IPS DF 6.9 (cell line): ENCODE measurements around the gene HELZ.

Source experiments
- DNase-seq: peaks from one replicate; pipeline ENCODE4 v3.0.0-alpha.2; 2013; ENCODE audit warnings: low read depth, low spot score
- H3K27ac ChIP-seq: one replicate; pipeline ENCODE4 v1.5.1; 2013; ENCODE audit warnings: low read length, control low read depth
- H3K27me3 ChIP-seq: 2 replicates; pipeline ENCODE4 v1.6.1; 2013; ENCODE audit warnings: mild to moderate bottlenecking, low read length; ENCODE audit not compliant: control insufficient read depth, insufficient read depth
- H3K36me3 ChIP-seq: 2 replicates; pipeline ENCODE4 v1.6.1; 2013; ENCODE audit warnings: low read length; ENCODE audit not compliant: control insufficient read depth, insufficient read depth
- H3K4me1 ChIP-seq: 2 replicates; pipeline ENCODE4 v1.6.1; 2013; ENCODE audit warnings: low read length; ENCODE audit not compliant: control insufficient read depth, insufficient read depth
- H3K4me3 ChIP-seq: 2 replicates; pipeline ENCODE4 v1.5.1; 2013; ENCODE audit warnings: mild to moderate bottlenecking, low read length
- H3K9me3 ChIP-seq: 2 replicates; pipeline ENCODE4 v1.6.1; 2013; ENCODE audit warnings: low read length, inconsistent platforms; ENCODE audit not compliant: control insufficient read depth, insufficient read depth
- WGBS: extraction: QIAGEN DNeasy Blood & Tissue Kit; methylation state at CpG from one replicate; pipeline ENCODE4 v1.1.7; 2013; ENCODE audit warnings: mixed read lengths, missing lambda C conversion rate; ENCODE audit not compliant: insufficient read length, insufficient coverage; 5-methylcytosine and 5-hydroxymethylcytosine counted together

HELZ gene

GRCh38 chr17:67187927-67188326 is 57.1 kb downstream of the HELZ start:
- WGBS: no CpG with 5 or more reads among the region's 1 CpG
- DNase-seq: no peak

GRCh38 chr17:67186782-67187181 is 58.2 kb downstream of the HELZ start:
- no peaks in the 10 kb centered on the region for H3K4me1 ChIP-seq
- DNase-seq: no peak
- no peak overlapping the region for H3K27ac ChIP-seq
- no peak overlapping the region for H3K4me3 ChIP-seq
- no CpG with 5 or more reads among the region's 4 CpGs for WGBS
- H3K9me3 ChIP-seq: no peaks in the 10 kb centered on the region
- H3K27me3 ChIP-seq: no peaks in the 10 kb centered on the region
- no peaks in the 10 kb centered on the region for H3K36me3 ChIP-seq

More at GRCh38 chr17:67187927-67188326, 57.1 kb downstream of the HELZ start:
- Histone ChIP-seq H3K4me1 (no peaks in the 10 kb centered on the region), H3K4me3 (no peak overlapping the region), H3K36me3 (no peaks in the 10 kb centered on the region), H3K27me3 (no peaks in the 10 kb centered on the region), H3K27ac (no peak overlapping the region), H3K9me3 (no peaks in the 10 kb centered on the region)

- Histone ChIP-seq H3K4me3 (no peak overlapping the region), H3K27me3 (no peaks in the 10 kb centered on the region), H3K4me1 (no peaks in the 10 kb centered on the region), H3K36me3 (no peaks in the 10 kb centered on the region), H3K9me3 (no peaks in the 10 kb centered on the region), H3K27ac (no peak overlapping the region)
- DNase-seq: no peak
- no CpG with 5 or more reads among the region's 1 CpG for WGBS
Observed at GRCh38 chr17:67183531-67183930, 61.5 kb downstream of the HELZ start.

GRCh38 chr17:67181825-67182224 is 63.2 kb downstream of the HELZ start:
- no peak for DNase-seq
- Histone ChIP-seq H3K4me1 (no peaks in the 10 kb centered on the region), H3K36me3 (no peaks in the 10 kb centered on the region), H3K27me3 (no peaks in the 10 kb centered on the region), H3K9me3 (no peaks in the 10 kb centered on the region), H3K4me3 (no peak overlapping the region), H3K27ac (no peak overlapping the region)
- WGBS: no CpG with 5 or more reads among the region's 3 CpGs

GRCh38 chr17:67180275-67180674 is 64.7 kb downstream of the HELZ start:
- Histone ChIP-seq H3K27ac (no peak overlapping the region), H3K27me3 (no peaks in the 10 kb centered on the region), H3K36me3 (no peaks in the 10 kb centered on the region), H3K4me1 (no peaks in the 10 kb centered on the region), H3K9me3 (no peaks in the 10 kb centered on the region), H3K4me3 (no peak overlapping the region)
- no peak for DNase-seq
- WGBS: no CpG with 5 or more reads among the region's 5 CpGs

GRCh38 chr17:67178555-67178954 is 66.4 kb downstream of the HELZ start:
- peaks cover 2% of the 10 kb centered on the region; the same call in 1 of the 2 replicates for H3K36me3 ChIP-seq
- no peaks in the 10 kb centered on the region for H3K4me1 ChIP-seq
- no peak overlapping the region for H3K4me3 ChIP-seq
- no CpG with 5 or more reads among the region's 4 CpGs for WGBS
- H3K9me3 ChIP-seq: no peaks in the 10 kb centered on the region
- H3K27ac ChIP-seq: no peak overlapping the region
- DNase-seq: no peak
- H3K27me3 ChIP-seq: no peaks in the 10 kb centered on the region

- Histone ChIP-seq H3K36me3 (peaks cover 2% of the 10 kb centered on the region; the same call in 1 of the 2 replicates), H3K27ac (no peak overlapping the region), H3K4me1 (no peaks in the 10 kb centered on the region), H3K27me3 (no peaks in the 10 kb centered on the region), H3K9me3 (no peaks in the 10 kb centered on the region), H3K4me3 (no peak overlapping the region)
- DNase-seq: no peak
Observed at GRCh38 chr17:67177732-67178131, 67.3 kb downstream of the HELZ start.

- no peak overlapping the region for H3K4me3 ChIP-seq
- H3K27ac ChIP-seq: no peak overlapping the region
- H3K36me3 ChIP-seq: peaks cover 2% of the 10 kb centered on the region; the same call in 1 of the 2 replicates
- WGBS: no CpG with 5 or more reads among the region's 5 CpGs
- no peaks in the 10 kb centered on the region for H3K27me3 ChIP-seq
- H3K9me3 ChIP-seq: no peaks in the 10 kb centered on the region
- no peaks in the 10 kb centered on the region for H3K4me1 ChIP-seq
- DNase-seq: no peak
Observed at GRCh38 chr17:67174190-67174589, 70.8 kb downstream of the HELZ start.

- no peak for DNase-seq
- H3K36me3 ChIP-seq: peaks cover 2% of the 10 kb centered on the region; the same call in 1 of the 2 replicates
- H3K27me3 ChIP-seq: no peaks in the 10 kb centered on the region
- H3K27ac ChIP-seq: no peak overlapping the region
- no peak overlapping the region for H3K4me3 ChIP-seq
- H3K4me1 ChIP-seq: no peaks in the 10 kb centered on the region
- no peaks in the 10 kb centered on the region for H3K9me3 ChIP-seq
- WGBS: no CpG with 5 or more reads among the region's 4 CpGs
Observed at GRCh38 chr17:67171560-67171959, 73.4 kb downstream of the HELZ start.

GRCh38 chr17:67168496-67168895 is 76.5 kb downstream of the HELZ start:
- no peak for DNase-seq
- H3K9me3 ChIP-seq: no peaks in the 10 kb centered on the region
- no peaks in the 10 kb centered on the region for H3K4me1 ChIP-seq
- WGBS: no CpG with 5 or more reads among the region's 4 CpGs
- H3K4me3 ChIP-seq: no peak overlapping the region
- no peaks in the 10 kb centered on the region; the same call in 1 of the 2 replicates for H3K36me3 ChIP-seq
- H3K27me3 ChIP-seq: no peaks in the 10 kb centered on the region
- H3K27ac ChIP-seq: no peak overlapping the region

GRCh38 chr17:67165201-67165600 is 79.8 kb downstream of the HELZ start:
- Histone ChIP-seq H3K27me3 (no peaks in the 10 kb centered on the region), H3K9me3 (no peaks in the 10 kb centered on the region), H3K4me1 (no peaks in the 10 kb centered on the region), H3K36me3 (peaks cover 2% of the 10 kb centered on the region; the same call in 1 of the 2 replicates), H3K27ac (no peak overlapping the region), H3K4me3 (no peak overlapping the region)
- WGBS: no CpG with 5 or more reads among the region's 6 CpGs
- DNase-seq: no peak
